ENCODE measurements around the gene ZNF638. TPM values are rescaled to one million over a fixed set of nuclear protein-coding genes. Genes with fewer than 3 reads are reported as not detected.
"Not testable (repeated sequence)": the region's sequence is repeated elsewhere in the genome, so short reads cannot be mapped to it uniquely, and the experiment has no call there.

Gene ZNF638
- total and polyA plus RNA-seq, 2 of the 4 experiments (the other 2 are of a cell fraction): 46.4 to 129 TPM

GRCh38 chr2:71416866-71417265 is 85.3 kb downstream of the ZNF638 start:
- H3K36me3 ChIP-seq (ENCODE audit: control insufficient read depth, insufficient read depth, low read length); in situ Hi-C loops (cut with MboI; ENCODE audit: low sequenced_read_pairs); H2AFZ ChIP-seq (replicated peaks; ENCODE audit: low read length, poor library complexity); H4K5ac ChIP-seq (ENCODE audit: low read depth, low read length); H3K14ac ChIP-seq (replicated peaks; ENCODE audit: low read depth, low read length); BruUV-seq (replicated peaks); H2BK5ac ChIP-seq (ENCODE audit: low read depth, low read length, poor library complexity, severe bottlenecking); H3K23ac ChIP-seq (ENCODE audit: low read depth, low read length); H3K27ac ChIP-seq (ENCODE audit: insufficient read depth, low read length); POLR2A ChIA-PET (ENCODE audit: unreplicated experiment); H2BK20ac ChIP-seq (ENCODE audit: low read depth, low read length); H3K4me2 ChIP-seq (ENCODE audit: low read depth, low read length); H3K4me1 ChIP-seq (ENCODE audit: control insufficient read depth, insufficient read depth, low read length); H4K20me1 ChIP-seq (ENCODE audit: insufficient read depth, low read length); H3K79me1 ChIP-seq (ENCODE audit: low read depth in 1 of 2, low read length in 2 of 2); intact Hi-C loops (cut with micrococcal nuclease); H3K56ac ChIP-seq (ENCODE audit: extremely low read depth, insufficient read depth, low read length); H3K9me1 ChIP-seq (ENCODE audit: insufficient read depth, low read length); H4K8ac ChIP-seq (ENCODE audit: low read depth in 2 of 2, low read length in 2 of 2); dilution Hi-C loops (cut with HindIII; ENCODE audit: low sequenced_read_pairs, unreplicated experiment); H3K27me3 ChIP-seq (ENCODE audit: control insufficient read depth, insufficient read depth, low read length); DNase-seq; H3K9ac ChIP-seq (ENCODE audit: low read depth, low read length); H2BK15ac ChIP-seq (ENCODE audit: low read depth, low read length); H3K9me3 ChIP-seq (ENCODE audit: control insufficient read depth, insufficient read depth, low read length); H3K18ac ChIP-seq (ENCODE audit: low read depth, low read length); H4K91ac ChIP-seq (ENCODE audit: insufficient read depth, low read depth, low read length); ATAC-seq (ENCODE audit: low read depth); H3K4me3 ChIP-seq (ENCODE audit: insufficient read depth, low read depth, low read length); H2BK120ac ChIP-seq (ENCODE audit: low read depth, low read length); CTCF ChIA-PET; H3K4ac ChIP-seq (ENCODE audit: low read depth, low read length); H2AK9ac ChIP-seq (replicated peaks; ENCODE audit: low read depth, low read length, poor library complexity); H2AK5ac ChIP-seq (ENCODE audit: low read depth, low read length): not testable (repeated sequence)
- no CpG with 5 or more reads among the region's 15 CpGs for WGBS, 2 experiments (ENCODE audit: extremely low coverage in 2 of 2, insufficient read length in 1 of 2)

Data from IMR-90 (cell line).